SK-N-SH (cell line): ENCODE data around the gene GJB2. TPM values are rescaled to one million over a fixed set of nuclear protein-coding genes. Genes with fewer than 3 reads are reported as not detected.

Experiments used
- CTCF ChIA-PET: fragments of 300-600, 350-600 bp; formaldehyde crosslinking; extraction: SDS; loops from one replicate; lab custom pipeline; 2021; lab: Yijun Ruan, JAX
- POLR2A ChIA-PET: fragments of 350-600 bp; sonication (Branson Sonifier 250); formaldehyde crosslinking; extraction: SDS; loops from one replicate; lab custom pipeline; 2020; ENCODE audit warnings: antibody characterized with exemption, inconsistent platforms; lab: Yijun Ruan, JAX
- DNase-seq: peaks from one replicate; pipeline ENCODE4 v3.0.0; 2012
- H2AFZ ChIP-seq: fragments of 200-600 bp; sonication (generic); 2 replicates; pipeline ENCODE4 v1.8.1; 2016; ENCODE audit warnings: antibody characterized with exemption, mild to moderate bottlenecking, low read depth
- H3F3A ChIP-seq: fragments of 200-600 bp; sonication (generic); replicated peaks from 2 replicates; pipeline ENCODE3; 2016; ENCODE audit warnings: antibody characterized with exemption, mild to moderate bottlenecking; ENCODE audit not compliant: insufficient read depth
- H3K27ac ChIP-seq, 2 experiments: fragments of 200-500 bp in 1 of 2; fragments of 200-600 bp in 1 of 2; sonication (Bioruptor generic) in 1 of 2; sonication (generic), shearing (Covaris generic) in 1 of 2; 2 replicates each; pipeline versions ENCODE4 v1.5.1 to v1.6.1; 2014 to 2016; ENCODE audit warnings: low read depth in 2 of 2, inconsistent platforms in 1 of 2, low read length in 1 of 2, mild to moderate bottlenecking in 1 of 2, mixed read lengths in 1 of 2
- H3K27me3 ChIP-seq: fragments of 200-600 bp; sonication (generic), shearing (Covaris generic); 2 replicates; pipeline ENCODE4 v1.6.1; 2016; ENCODE audit warnings: mixed run types; ENCODE audit not compliant: insufficient read depth
- H3K36me3 ChIP-seq, 2 experiments: fragments of 200-500 bp in 1 of 2; fragments of 200-600 bp in 1 of 2; sonication (Bioruptor generic) in 1 of 2; sonication (generic) in 1 of 2; replicated peaks in 1 of 2; 2 replicates each; pipeline versions ENCODE3 to v1.5.1; 2014 to 2016; ENCODE audit warnings: low read length in 1 of 2, mild to moderate bottlenecking in 1 of 2; ENCODE audit not compliant: insufficient read depth in 2 of 2, control insufficient read depth in 1 of 2
- H3K4me1 ChIP-seq, 2 experiments: fragments of 200-500 bp in 1 of 2; fragments of 200-600 bp in 1 of 2; sonication (Bioruptor generic) in 1 of 2; sonication (generic), shearing (Covaris generic) in 1 of 2; 2 replicates each; pipeline versions ENCODE4 v1.5.1 to v1.6.1; 2014 to 2016; ENCODE audit warnings: low read depth in 1 of 2, low read length in 1 of 2, mixed run types in 1 of 2; ENCODE audit not compliant: insufficient read depth in 2 of 2, control insufficient read depth in 1 of 2
- H3K4me2 ChIP-seq: fragments of 200-600 bp; sonication (generic), shearing (Covaris generic); 2 replicates; pipeline ENCODE4 v1.6.1; 2017; ENCODE audit warnings: mixed run types
- H3K4me3 ChIP-seq, 2 experiments: fragments of 200-500 bp in 1 of 2; fragments of 200-600 bp in 1 of 2; sonication (Bioruptor generic) in 1 of 2; sonication (generic), shearing (Covaris generic) in 1 of 2; 2 replicates each; pipeline versions ENCODE4 v1.5.1 to v1.8.1; 2014 to 2016; ENCODE audit warnings: low read depth in 2 of 2, inconsistent platforms in 1 of 2, low read length in 1 of 2, mild to moderate bottlenecking in 1 of 2, mixed read lengths in 1 of 2, moderate library complexity in 1 of 2
- H3K79me2 ChIP-seq: fragments of 200-600 bp; sonication (generic); 2 replicates; pipeline ENCODE4 v1.8.1; 2017; ENCODE audit warnings: mild to moderate bottlenecking; ENCODE audit not compliant: insufficient read depth
- H3K9ac ChIP-seq: fragments of 200-600 bp; sonication (generic); 2 replicates; pipeline ENCODE4 v1.6.1; 2017; ENCODE audit warnings: mixed run types
- H3K9me2 ChIP-seq: fragments of 200-600 bp; sonication (generic); 2 replicates; pipeline ENCODE4 v1.6.1; 2017; ENCODE audit warnings: mixed run types
- H3K9me3 ChIP-seq: fragments of 200-600 bp; sonication (generic); 2 replicates; pipeline ENCODE4 v1.6.1; 2017; ENCODE audit warnings: mixed run types, mild to moderate bottlenecking, moderate library complexity
- H4K20me1 ChIP-seq: fragments of 200-600 bp; sonication (generic); 2 replicates; pipeline ENCODE4 v1.6.1; 2017; ENCODE audit warnings: mild to moderate bottlenecking, mixed run types; ENCODE audit not compliant: insufficient read depth
- EZH2phosphoT487 ChIP-seq: fragments of 200-600 bp; sonication (generic); IDR thresholded peaks from 2 replicates; pipeline ENCODE4 v1.6.1; 2017; ENCODE audit warnings: low read depth, mixed run types, mild to moderate bottlenecking, antibody characterized with exemption, moderate library complexity, borderline replicate concordance
- IRF3 ChIP-seq: fragments of 150-350 bp; IDR thresholded peaks from 2 replicates; pipeline ENCODE4 v1.6.1; 2016; ENCODE audit warnings: mild to moderate bottlenecking, low read depth, low read length
- JUND ChIP-seq: IDR thresholded peaks from 2 replicates; pipeline ENCODE4 v1.4.0; 2012
- MEF2A ChIP-seq: IDR thresholded peaks from 2 replicates; pipeline ENCODE4 v1.4.0; 2012; ENCODE audit warnings: low read depth, borderline replicate concordance
- NRF1 ChIP-seq: IDR thresholded peaks from 2 replicates; pipeline ENCODE4 v1.6.1; 2012; ENCODE audit warnings: low read depth, mild to moderate bottlenecking, low read length
- RAD21 ChIP-seq: IDR thresholded peaks from 2 replicates; pipeline ENCODE4 v1.6.1; 2012; ENCODE audit warnings: mild to moderate bottlenecking, low read length
- SMC3 ChIP-seq: IDR thresholded peaks from 2 replicates; pipeline ENCODE4 v1.6.1; 2012; ENCODE audit warnings: low read depth, low read length, improper control_type of control experiment
- USF1 ChIP-seq: IDR thresholded peaks from 2 replicates; pipeline ENCODE4 v1.4.0; 2012; ENCODE audit warnings: low read depth, borderline replicate concordance
- WGBS: methylation state at CpG from one replicate; pipeline ENCODE4 v1.1.6; 2017; ENCODE audit warnings: low lambda C conversion rate; 5-methylcytosine and 5-hydroxymethylcytosine counted together
- polyA plus RNA-seq, 3 experiments: library from polyadenylated mRNA; depleted of rRNA; stranded (reverse); fragments of >200 nt; gene quantifications; 2 replicates each; pipeline ENCODE4 v1.2.3, GENCODE V29; 2012
- TF ChIP-seq, protein P1 (sequence below): IDR thresholded peaks from 2 replicates; pipeline ENCODE4 v1.6.1; 2012; ENCODE audit warnings: mild to moderate bottlenecking, low read depth, low read length, moderate library complexity

Gene GJB2
- polyA plus RNA-seq, 1 of the 3 experiments (the other 2 are of a cell fraction): not detected

DNA sequence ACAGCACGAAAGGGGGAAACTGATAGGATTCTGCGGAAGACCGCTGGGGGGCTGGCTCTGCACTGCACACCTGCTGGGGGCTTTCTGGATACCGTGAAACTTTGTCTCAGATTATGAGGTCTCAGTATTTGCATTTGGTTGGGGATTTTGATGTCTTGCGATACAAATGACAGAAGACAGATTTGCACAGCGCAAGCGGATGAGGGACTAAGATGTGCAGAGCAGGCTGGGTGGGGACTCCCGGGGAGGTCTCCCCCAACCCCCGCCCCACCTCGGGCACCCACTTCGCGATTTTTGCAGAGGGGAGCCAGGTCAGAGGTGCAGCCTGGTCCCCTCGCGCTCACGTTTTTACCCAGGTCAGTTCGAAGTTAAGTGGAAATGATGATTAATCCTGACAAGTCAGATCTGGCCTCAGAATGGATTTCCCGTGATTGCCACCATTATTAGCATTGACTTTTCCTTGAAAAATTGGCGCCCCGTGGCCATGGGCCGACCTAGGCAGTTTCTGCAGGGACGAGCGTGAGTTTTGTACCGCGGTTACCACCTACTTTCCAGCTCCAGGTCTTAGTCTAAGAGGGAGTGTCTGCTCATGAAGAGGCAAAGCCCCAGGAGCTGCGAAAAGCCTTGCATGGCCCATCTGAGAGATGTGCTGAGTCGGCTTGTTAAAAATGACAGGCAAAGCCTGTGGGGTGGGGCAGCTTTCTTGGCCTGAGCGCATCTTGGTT lies 1.3 kb upstream of the GJB2 start:
- WGBS: 14% methylated on average over 27 of the region's 27 CpGs
- TF ChIP-seq USF1 (no peak), EZH2phosphoT487 (peak; percentile 68; the same call in 1 of the 2 replicates), JUND (no peak), NRF1 (no peak)
- TF ChIP-seq, protein P1, sequence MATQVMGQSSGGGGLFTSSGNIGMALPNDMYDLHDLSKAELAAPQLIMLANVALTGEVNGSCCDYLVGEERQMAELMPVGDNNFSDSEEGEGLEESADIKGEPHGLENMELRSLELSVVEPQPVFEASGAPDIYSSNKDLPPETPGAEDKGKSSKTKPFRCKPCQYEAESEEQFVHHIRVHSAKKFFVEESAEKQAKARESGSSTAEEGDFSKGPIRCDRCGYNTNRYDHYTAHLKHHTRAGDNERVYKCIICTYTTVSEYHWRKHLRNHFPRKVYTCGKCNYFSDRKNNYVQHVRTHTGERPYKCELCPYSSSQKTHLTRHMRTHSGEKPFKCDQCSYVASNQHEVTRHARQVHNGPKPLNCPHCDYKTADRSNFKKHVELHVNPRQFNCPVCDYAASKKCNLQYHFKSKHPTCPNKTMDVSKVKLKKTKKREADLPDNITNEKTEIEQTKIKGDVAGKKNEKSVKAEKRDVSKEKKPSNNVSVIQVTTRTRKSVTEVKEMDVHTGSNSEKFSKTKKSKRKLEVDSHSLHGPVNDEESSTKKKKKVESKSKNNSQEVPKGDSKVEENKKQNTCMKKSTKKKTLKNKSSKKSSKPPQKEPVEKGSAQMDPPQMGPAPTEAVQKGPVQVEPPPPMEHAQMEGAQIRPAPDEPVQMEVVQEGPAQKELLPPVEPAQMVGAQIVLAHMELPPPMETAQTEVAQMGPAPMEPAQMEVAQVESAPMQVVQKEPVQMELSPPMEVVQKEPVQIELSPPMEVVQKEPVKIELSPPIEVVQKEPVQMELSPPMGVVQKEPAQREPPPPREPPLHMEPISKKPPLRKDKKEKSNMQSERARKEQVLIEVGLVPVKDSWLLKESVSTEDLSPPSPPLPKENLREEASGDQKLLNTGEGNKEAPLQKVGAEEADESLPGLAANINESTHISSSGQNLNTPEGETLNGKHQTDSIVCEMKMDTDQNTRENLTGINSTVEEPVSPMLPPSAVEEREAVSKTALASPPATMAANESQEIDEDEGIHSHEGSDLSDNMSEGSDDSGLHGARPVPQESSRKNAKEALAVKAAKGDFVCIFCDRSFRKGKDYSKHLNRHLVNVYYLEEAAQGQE: no peak
- CTCF ChIA-PET: interaction anchor here (0.7 to 5.6 kb wide), 3 partner anchors 11 to 731 kb away, joined by 3 to 89 read pairs (median 3); no protein-coding TSS in a partner anchor

DNA sequence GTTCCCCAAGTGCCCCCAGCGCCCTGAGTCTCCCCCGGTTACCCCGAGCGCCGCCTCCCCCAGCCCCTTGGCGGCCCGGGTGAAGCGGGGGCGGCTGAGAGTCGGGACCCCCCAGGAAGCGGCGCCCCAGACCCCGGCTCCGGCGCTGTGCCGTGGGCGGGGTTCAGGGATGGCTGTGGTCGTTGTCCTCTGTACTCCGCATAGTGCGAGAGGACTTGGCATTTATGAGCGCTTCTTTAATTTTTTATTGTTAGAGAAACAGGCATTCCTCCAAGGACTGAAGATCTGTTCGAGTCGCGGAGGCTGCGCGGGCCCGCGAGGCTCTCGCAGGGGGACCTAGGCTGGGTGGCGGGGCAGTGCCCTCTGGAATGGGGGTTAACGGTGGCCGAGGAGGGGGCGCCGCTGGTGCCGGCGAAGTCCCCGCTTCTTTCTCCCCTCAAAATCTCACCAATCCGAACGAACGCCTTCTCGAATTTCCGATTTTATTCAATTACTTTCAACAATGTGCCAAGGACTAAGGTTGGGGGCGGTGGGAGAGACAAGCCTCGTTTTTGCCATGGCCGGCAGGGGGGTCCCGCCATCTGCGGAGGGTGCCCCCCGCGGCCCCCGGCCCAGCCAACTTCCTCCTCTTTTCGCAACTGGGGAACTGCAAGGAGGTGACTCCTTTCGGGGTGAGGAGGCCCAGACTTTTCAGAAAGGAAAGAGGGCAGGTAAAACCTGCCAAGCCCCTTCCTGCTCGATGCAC lies 596 bp upstream of the GJB2 start:
- WGBS: 6% methylated on average over 39 of the region's 53 CpGs
- POLR2A ChIA-PET: no interaction called here
- 0 out of 2 replicates have a peak, but pooled peaks cover 4% of the 10 kb centered on the region for H4K20me1 ChIP-seq
- CTCF ChIA-PET: no interaction called here
- H3K9ac ChIP-seq: no peak overlapping the region
- H3K9me3 ChIP-seq: no peaks in the 10 kb centered on the region
- H3K4me3 ChIP-seq: peak overlapping the region in 1 of 2 experiments; percentile 37; a peak in 2 of 4 replicates
- TF ChIP-seq SMC3 (no peak), JUND (no peak), RAD21 (no peak), IRF3 (no peak), MEF2A (no peak)
- H3K36me3 ChIP-seq: no peaks in the 10 kb centered on the region
- peaks cover 76% of the 10 kb centered on the region for H3K27me3 ChIP-seq
- peaks cover 4 to 11% of the 10 kb centered on the region in 2 experiments; a peak in 1 of 4 replicates for H3K4me1 ChIP-seq
- no peaks in the 10 kb centered on the region for H3K79me2 ChIP-seq
- peak overlapping the region; percentile 80; the same call in 1 of the 2 replicates for H3K4me2 ChIP-seq
- no peak overlapping the region for H3K27ac ChIP-seq
- no peak for DNase-seq
- peak overlapping the region; percentile 52; the same call in 1 of the 2 replicates for H2AFZ ChIP-seq
- H3F3A ChIP-seq: peaks cover 9% of the 10 kb centered on the region
- H3K9me2 ChIP-seq: no peaks in the 10 kb centered on the region

More for the DNA sequence above, 1.3 kb upstream of the GJB2 start:
- POLR2A ChIA-PET: interaction anchor here (0.6 kb wide), 1 partner anchor 321 kb away, joined by 3 read pairs; no protein-coding TSS in a partner anchor
- Histone ChIP-seq H4K20me1 (0 out of 2 replicates have a peak, but pooled peaks cover 4% of the 10 kb centered on the region), H3K27me3 (peaks cover 69% of the 10 kb centered on the region), H3K36me3 (no peaks in the 10 kb centered on the region), H3K4me3 (no peak overlapping the region), H3K9ac (no peak overlapping the region), H3K79me2 (no peaks in the 10 kb centered on the region), H3K4me1 (peaks cover 4 to 11% of the 10 kb centered on the region in 2 experiments; a peak in 1 of 4 replicates), H3K9me2 (no peaks in the 10 kb centered on the region), H3F3A (peaks cover 9% of the 10 kb centered on the region), H2AFZ (no peak overlapping the region), H3K4me2 (peak overlapping the region; percentile 80; the same call in 1 of the 2 replicates), H3K9me3 (no peaks in the 10 kb centered on the region), H3K27ac (no peak overlapping the region)
- DNase-seq: no peak
